PFSK-1 (cell line): ENCODE data around the gene LVRN.

Experiments used
- POLR2AphosphoS5 ChIP-seq: IDR thresholded peaks from 2 replicates; pipeline ENCODE4 v1.6.1; 2012; ENCODE audit warnings: low read depth, mild to moderate bottlenecking, control low read depth, low read length, moderate library complexity
- REST ChIP-seq, 2 experiments: IDR thresholded peaks; 2 replicates each; pipeline versions ENCODE4 v1.6.1 to v1.8.0; 2011 to 2012; ENCODE audit warnings: low read depth in 2 of 2, low read length in 2 of 2, control low read depth in 1 of 2, inconsistent platforms in 1 of 2, mild to moderate bottlenecking in 1 of 2, moderate library complexity in 1 of 2; ENCODE audit not compliant: insufficient read depth in 1 of 2

GRCh38 chr5:115988002-115988401, 25.7 kb downstream of the LVRN start:
- TF ChIP-seq POLR2AphosphoS5: no peak
- TF ChIP-seq REST (IDR thresholded peaks at IDR 0.05; ENCODE audit: insufficient read depth in 1 of 2, low read depth in 2 of 2, low read length in 2 of 2): no peak
